Fibroblast of peridontal ligament (primary cell): ENCODE data around the gene REG3A.

ENCODE experiments used
- DNase-seq: peaks from one replicate; pipeline ENCODE4 v3.0.0-alpha.2; 2010; ENCODE audit errors: extremely low read depth

Gene REG3A

DNA sequence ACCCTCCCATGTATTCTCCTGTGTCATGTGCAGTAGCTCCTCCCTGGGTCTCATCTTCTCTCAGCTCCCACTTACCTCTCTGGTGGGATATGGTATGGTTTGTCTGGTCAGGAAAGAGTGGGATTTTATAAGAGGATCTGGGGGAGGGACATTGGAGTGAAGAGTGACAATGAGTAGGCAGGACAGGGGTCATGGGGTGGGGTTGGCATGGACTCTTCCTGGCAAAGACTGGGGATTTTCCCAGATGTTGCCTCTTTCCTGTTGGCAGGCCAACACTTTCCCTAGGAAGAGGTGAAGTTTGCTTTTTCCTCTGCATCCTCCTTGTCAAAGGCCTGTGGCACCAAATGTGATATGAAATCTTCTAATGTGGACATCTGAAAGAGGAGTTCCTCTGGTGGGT is at the start of gene REG3A:
TSS of gene REG3A (minus strand) at position 101 of the 400 bp plus-strand sequence. CDS start 348 bp downstream, outside the sequence.
- no peak for DNase-seq

DNA sequence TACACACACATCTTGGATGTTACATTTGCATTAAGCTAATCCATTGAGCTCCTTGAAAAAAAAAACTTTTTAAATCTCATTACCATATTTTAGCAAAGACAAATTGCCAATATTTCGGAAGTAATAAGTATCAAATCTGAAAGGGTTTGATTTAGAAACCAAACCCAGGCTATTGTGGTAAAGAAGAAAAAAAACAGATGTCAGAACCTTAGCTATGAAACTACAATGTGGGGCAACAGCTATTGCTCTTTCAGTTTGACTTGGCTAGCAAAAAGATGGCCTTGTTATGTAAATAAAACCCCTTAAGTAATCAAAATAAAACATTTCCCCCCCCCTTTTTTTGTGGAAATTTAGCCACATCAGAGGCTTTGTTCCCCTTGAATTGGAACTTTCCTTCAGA is 41.2 kb upstream of the REG3A start:
- DNase-seq = no peak

DNA sequence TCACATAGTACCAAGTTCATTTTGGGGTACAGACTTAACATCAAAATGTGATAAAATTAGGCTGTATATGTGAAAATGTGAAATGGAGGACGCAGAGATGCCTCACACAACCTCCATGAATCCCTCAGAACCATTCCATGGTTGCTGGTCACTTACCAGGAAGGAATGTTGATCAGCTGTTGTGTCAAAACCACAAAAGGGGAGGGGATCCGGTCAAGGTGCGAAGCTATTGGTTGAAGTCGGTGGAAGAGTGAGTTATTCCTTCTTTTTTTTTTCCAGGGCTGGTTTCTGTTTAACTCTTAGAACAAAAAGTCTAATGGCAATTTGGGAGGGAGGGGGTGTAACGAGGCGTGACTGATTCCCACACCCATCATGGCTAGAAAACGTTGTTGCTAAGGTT is 32.3 kb upstream of the REG3A start:
- DNase-seq = no peak

GRCh38 chr2:79191081-79191480 is 31.5 kb upstream of the REG3A start:
- no peak for DNase-seq

DNA sequence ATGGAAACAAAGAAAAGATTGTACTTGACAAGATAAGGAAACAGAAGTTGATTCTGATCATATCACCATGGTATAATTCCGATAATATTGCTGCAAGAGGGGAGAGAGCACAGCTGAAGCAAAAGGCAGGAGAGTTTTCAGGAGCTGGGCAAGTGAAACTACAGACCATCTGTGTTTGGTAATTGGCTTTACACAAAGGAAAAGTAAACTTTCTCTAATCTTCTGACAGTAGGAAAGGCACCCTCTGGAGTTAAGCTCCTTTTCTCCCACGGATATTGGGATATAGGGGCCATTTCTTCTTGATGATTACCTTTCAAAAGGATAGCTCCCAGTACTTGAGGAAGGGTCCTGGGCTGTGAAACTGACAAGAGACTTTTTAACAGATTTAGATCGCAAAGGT is 29.9 kb upstream of the REG3A start:
- no peak for DNase-seq

DNA sequence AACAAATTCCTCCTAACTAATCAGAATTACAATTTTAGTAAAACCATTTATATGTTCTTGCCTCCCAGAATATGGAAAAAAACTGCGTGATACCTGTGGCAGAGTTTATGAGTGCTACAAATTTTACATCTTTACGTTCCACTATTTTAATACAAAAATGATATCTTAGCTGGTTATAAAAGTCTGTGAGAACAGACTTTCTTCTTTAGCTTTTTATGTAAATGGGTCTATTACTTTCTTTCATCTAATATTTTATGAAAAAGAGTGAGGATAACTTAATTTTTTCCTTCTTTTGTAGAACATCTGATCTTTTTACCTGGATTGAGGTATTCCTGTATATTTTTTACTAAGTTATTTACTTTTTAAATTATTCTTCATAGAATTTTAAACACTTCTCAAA is 22.1 kb upstream of the REG3A start:
- no peak for DNase-seq

GRCh38 chr2:79180092-79180491 is 20.5 kb upstream of the REG3A start:
- DNase-seq = no peak

DNA sequence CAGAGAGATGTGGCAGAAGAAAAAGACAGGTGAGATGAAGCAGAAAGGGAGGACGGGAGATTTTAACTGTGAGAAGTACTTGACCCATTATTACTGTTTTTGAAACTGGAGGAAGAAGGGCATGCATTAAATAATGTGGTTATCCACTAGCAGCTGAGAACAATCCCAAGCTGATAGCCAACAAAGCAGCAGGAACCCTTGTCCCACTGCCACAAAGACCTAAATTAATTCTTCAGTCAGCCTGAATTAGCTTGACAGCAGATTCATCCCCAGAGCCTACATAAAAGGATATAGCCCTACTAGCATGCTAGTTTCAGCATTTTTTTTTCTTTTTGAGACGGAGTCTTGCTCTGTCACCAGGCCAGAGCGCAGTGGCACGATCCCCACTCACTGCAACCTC is 19.5 kb upstream of the REG3A start:
- no peak for DNase-seq

GRCh38 chr2:79178076-79178674 is 18.6 kb upstream of the REG3A start:
- DNase-seq = no peak

DNA sequence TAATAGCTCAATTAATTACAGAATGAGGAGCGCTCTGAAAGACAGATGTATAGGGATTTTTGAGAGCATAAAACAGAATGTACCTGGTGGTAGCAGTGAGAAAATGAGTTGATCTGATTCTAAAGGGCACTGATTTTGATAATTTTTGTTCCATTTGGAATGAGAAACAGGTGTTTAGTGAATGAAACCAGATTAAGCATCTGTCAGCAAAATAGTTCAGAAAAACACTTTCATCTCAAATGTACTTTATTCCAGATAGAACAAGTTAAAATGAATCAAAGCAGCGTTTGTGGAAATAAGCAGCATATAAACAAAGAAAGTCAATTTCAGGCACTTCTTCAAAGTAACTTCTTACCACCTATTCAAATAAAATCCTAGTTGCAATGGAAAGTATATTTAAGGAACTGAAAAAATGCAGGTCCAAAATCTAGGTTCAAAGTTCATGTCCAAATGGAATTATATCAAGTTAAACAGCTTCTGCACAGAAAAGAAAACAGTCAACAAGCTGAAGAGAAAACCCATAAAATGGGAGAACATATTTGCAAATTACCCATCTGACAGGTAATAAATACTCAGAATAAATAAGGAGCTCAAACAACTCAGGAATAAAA is 11.9 kb upstream of the REG3A start:
- DNase-seq = no peak

- DNase-seq = no peak
Observed at GRCh38 chr2:79162801-79163200, 3.2 kb upstream of the REG3A start.

DNA sequence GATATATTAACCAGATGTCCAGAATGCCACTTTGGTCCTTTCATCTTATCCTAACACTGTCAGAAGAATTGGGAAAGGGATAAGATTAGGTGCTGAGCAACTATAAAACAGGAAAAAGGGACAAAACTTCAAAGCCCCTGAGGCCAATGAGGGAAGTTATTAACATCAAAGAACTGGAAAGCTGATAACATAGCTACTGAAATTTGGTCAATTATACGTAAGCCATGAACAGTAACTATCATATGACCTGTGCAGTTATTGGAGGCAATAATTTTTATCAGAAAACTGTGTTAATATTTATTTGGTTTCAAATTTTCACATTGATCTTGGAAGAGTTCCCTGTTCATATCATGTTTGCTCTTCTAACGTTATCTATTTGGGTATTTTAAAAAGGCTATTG is 2.6 kb upstream of the REG3A start:
- no peak for DNase-seq

- no peak for DNase-seq
Observed at GRCh38 chr2:79159030-79159429, 523 bp downstream of the REG3A start.

DNA sequence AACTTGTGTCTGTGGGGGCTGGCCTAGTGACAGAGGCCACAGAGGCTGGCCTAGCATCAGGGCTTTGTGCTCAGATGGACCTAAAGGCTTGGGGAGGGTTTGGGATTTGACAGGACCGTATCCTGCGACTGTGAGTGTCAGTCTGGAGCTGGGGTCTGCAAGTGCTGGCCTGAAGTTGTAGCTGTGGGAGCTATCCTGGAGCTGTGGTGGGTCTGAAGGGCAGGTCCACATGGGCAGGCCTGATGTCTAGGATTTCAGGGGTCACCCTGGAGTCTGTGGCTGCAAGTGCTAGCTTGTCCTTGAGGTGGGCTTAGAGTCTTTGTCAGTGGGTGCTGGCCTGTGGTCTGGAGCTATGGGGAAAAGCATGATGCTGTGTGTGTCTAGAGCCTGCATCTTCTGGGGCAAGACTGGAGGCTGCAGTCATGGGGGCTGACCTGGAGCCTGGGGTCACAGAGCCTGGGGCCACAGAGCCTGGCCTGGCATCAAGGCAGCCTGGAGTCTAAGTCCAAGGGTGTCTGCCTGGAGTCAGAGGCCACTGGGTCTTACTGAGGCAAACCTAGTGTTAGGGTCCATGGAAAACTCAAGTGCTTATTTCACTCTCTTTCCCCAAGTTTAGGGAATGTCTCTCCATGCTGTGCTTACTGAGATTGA is 3.6 kb downstream of the REG3A start:
- no peak for DNase-seq

GRCh38 chr2:79139423-79139822 is 20.1 kb downstream of the REG3A start:
- DNase-seq = no peak

- DNase-seq = no peak
Observed at GRCh38 chr2:79138385-79138784, 21.2 kb downstream of the REG3A start.

DNA sequence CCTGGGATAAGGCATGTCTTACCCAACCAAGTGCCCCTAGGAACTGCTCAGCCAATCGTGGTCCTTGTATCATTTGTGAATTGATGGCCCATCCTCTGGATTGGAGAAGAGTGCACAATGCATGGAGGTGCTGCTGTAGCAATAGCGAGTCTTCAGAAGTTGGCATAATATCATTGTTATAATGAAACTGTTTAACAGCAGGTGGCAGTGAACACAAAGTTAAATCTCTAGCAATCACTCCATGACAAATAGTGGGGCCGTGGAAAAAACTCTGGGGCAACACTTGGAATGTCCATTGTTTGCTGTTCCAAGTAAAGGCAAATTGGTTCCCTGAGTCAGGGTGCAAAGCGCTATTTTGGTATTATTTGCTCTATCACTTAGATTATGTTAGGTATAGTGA is 27.9 kb downstream of the REG3A start:
- DNase-seq = no peak

GRCh38 chr2:79129804-79130203 is 29.7 kb downstream of the REG3A start:
- no peak for DNase-seq

- DNase-seq = no peak
Observed at GRCh38 chr2:79129260-79129659, 30.3 kb downstream of the REG3A start.

DNA sequence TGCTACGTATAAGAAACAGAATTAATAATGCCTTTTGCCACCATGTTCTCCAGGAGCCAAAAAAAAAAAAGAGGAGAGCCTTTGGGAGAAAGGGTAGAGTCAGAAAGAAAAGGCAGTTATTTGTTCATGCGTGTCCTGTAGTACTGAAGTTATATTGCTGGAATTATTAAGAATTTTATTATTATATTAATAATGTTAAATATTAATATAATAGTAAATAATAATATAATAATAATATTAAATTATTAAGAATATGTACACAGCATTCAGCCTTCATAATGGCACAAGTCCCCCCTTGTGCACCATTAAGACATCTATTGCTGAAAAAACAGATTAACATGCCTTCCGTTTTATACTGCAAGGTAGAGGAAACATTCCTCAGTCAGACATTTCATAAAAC is 31.1 kb downstream of the REG3A start:
- no peak for DNase-seq

GRCh38 chr2:79125721-79125985 is 33.9 kb downstream of the REG3A start:
- DNase-seq = no peak

DNA sequence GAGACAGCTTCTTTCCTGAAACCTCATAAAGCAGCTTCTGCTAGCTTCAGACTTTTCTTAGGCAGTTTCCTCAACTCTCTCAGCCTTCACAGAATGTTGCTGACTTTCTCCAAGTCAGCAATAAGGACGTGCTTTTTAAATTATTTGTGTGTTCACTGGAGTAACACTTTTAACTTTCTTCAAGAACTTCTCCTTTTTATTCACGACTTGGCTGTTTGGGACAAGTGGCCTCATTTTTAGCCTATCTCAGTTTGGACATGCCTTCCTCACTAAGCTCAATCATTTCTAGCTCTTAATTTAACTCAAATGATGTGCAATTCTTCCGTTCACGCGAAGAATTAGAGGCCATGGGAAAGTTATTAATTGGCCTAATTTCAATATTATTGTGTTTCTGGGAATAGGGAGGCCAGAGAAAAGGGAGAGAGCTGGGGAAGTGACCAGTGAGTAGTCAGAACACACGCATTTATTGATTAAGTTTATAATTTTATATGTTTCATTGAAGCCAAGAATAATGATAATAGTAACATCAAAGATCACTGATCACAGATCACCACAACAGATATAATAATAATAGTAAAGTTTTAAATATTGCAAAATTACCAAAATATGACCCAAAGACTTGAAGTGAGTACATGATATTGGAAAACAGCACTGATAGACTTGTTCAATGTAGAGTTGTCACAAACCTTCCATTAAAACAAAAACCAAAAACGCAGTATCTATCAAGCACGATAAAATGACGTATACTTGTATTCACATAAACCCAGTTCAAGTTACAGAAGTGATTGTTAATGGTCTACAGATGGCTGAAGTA is 34.4 kb downstream of the REG3A start:
- DNase-seq = no peak

DNA sequence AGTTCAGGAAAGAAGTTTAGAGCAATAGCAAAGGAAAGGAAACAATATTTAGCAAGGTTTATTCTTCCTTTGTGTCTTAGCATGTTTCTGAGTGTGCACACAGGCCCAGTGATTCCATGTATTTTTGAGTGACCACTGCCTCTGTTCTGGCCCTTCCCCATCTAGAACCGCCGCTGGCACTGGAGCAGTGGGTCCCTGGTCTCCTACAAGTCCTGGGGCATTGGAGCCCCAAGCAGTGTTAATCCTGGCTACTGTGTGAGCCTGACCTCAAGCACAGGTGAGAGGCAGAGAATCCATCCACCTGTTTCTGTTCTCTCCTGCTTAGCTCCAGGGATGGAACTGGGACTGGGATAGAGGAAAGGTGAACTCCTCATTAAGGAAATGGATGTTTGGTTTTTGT is 36.9 kb downstream of the REG3A start:
- no peak for DNase-seq
